Sciatic nerve (tissue), 2 donors: ENCODE results near the gene TBCA. TPM values are rescaled to one million over a fixed set of nuclear protein-coding genes. Genes with fewer than 3 reads are reported as not detected.

Experiments used
- ATAC-seq: fragments of 200-7000 bp; cut with Tn5 transposase; one replicate; pipeline ENCODE4 v1.9.1; 2020; ENCODE audit warnings: mild to moderate bottlenecking, moderate library complexity
- DNase-seq: peaks from one replicate; pipeline ENCODE4 v3.0.0-alpha.2; 2020; ENCODE audit warnings: low spot score
- intact Hi-C: fragments of 100-400 bp; cut with DNase I; formaldehyde crosslinking; loops from one replicate; pipeline ENCODE4 v1.14.2; 2022
- total RNA-seq: library from RNA; stranded (reverse); fragmentation: NEBNext Ultra II Directional; extraction: Animal tissue kit (Norgen Biotek cat#: 25700); gene quantifications from one replicate; pipeline ENCODE4 v1.2.1, GENCODE V29; 2021
- donor health status: DM: no; HTN: no; CAD: no.
- donor health status: DM: no; HTN: no; CAD: no.

The TBCA gene
- total RNA-seq, 1 donor from 2014 or later = 127 TPM

- no peak for DNase-seq
- no peak for ATAC-seq
- intact Hi-C loops = no loop called here
These were observed 126.4 kb downstream of the TBCA start for GRCh38 chr5:77649776-77650175.

GRCh38 chr5:77645995-77646639 lies 130.0 kb downstream of the TBCA start:
- ATAC-seq (no peak), DNase-seq (no peak)
- intact Hi-C loops = no loop called here

GRCh38 chr5:77645158-77645994 lies 130.8 kb downstream of the TBCA start:
- no peak for DNase-seq
- ATAC-seq = peak; percentile 41
- intact Hi-C loops = no loop called here

DNA sequence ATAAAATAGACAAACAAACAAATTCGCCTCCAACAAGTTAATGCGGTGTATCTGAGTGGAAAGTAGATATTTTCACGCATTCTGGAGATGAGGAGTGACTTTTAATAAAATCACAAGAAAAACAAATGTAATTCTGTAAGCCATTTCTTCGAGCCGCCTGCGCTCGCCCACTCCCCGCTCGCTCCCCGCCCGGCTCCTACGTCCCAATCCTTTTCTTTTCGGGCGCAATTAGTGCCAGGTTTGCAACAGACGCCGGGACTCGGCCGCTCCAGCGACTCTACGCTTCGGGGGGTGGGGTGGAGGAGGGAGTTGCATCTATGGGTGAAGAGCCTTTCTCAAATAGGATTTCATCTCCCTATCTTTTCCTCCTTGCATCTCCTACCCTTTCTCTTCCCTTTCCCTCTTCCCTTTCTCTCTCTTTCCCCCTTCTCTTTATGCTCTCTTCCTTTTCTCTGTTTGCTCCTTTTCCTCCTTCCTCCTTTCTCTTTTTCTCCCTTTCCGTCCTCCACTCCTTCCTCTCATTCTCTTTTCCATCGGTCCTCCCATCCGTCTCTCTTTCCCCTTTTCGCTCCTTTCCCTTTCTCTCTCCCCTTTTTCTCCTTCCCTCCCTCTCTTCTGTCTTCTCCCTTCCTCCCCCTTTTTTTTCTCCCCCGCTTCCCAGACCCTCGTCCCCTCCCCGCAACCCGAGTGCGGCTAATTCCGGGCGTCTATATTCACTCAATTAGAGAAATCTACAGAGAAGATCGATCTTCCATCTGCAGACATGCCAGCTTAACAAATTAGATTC lies 131.6 kb downstream of the TBCA start:
- no peak for ATAC-seq
- DNase-seq = no peak
- intact Hi-C loops = no loop called here

- ATAC-seq (no peak), DNase-seq (no peak)
- intact Hi-C loops = no loop called here
These were observed 132.3 kb downstream of the TBCA start for GRCh38 chr5:77643654-77644370.

- intact Hi-C loops = no loop called here
- ATAC-seq (no peak), DNase-seq (no peak)
These were observed 133.1 kb downstream of the TBCA start for GRCh38 chr5:77642738-77643653.

DNA sequence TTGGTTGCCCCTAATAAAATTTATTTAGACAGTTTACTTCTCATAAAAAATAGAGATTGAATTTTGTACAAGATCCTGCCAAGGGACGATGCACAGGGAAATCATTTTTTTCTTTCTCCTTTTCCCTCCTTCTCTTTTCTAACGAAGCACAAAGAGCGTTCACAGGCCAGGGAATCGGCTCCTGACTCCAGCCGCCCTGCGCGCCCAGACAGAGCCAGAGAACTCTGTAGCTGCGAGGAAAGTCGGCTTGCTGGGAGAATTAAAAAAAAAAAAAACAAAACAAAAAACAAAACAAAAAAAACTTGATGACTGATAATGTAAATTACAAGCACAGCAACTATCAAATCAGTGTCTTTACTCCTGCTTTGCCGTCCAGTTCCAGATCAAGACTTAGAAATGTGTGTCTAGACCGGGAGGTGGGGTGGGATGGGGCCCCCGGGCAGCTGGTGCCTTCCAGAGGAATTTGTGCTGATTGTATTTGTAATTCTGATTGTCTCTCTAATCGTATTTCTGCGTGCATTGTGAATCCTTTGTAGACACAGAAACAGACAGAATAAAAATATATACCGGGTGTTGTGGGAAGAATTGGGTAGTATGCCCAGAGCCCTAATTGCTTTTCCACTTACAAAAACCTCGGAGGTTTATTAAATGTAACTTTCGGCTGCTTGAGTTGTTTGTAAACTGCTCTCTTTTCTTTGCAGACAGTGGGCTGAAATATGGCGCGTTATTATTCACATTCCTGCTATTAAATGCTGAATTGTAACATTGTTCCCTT lies 134.0 kb downstream of the TBCA start:
- intact Hi-C loops = no loop called here
- ATAC-seq (no peak), DNase-seq (no peak)

DNA sequence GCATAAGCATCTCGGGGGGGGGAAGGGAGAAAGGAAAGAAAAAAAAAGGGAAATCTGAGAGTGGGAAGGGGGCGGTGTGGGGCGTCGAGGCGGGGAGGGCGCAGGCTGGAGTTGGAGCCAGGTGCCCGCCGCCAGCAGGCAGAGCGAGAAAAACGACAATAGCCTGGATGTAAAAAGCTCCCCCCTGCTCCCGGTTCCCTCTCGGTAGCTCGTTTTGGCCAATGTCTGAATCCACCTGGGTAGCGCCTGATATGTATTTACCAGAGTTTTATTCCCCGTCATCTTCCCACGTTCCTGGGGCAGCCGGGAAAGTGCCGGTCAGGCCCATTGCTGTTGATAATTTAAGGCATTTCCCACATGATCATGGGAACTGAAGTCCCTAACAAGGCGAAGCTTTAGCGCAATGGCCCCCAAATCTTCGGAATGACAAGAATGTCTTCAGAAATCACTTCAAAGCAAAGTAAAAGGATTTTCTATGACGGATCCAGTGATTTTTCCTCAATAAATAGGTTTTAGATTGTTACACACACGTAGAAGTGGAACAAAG lies 134.7 kb downstream of the TBCA start:
- ATAC-seq (no peak), DNase-seq (no peak)
- intact Hi-C loops = no loop called here

Other genes with a start within 250 kb of the TBCA start
- gene OTP, start 137.6 kb downstream of the TBCA start, total RNA-seq = not detected